SK-N-SH (cell line): ENCODE results near the gene ZG16. TPM values are rescaled to one million over a fixed set of nuclear protein-coding genes. Genes with fewer than 3 reads are reported as not detected.
"Not testable (repeated sequence)": the region's sequence is repeated elsewhere in the genome, so short reads cannot be mapped to it uniquely, and the experiment has no call there.

Experiments
- CTCF ChIA-PET: fragments of 300-600, 350-600 bp; formaldehyde crosslinking; extraction: SDS; loops from one replicate; lab custom pipeline; 2021; lab: Yijun Ruan, JAX
- POLR2A ChIA-PET: fragments of 350-600 bp; sonication (Branson Sonifier 250); formaldehyde crosslinking; extraction: SDS; loops from one replicate; lab custom pipeline; 2020; ENCODE audit warnings: antibody characterized with exemption, inconsistent platforms; lab: Yijun Ruan, JAX
- DNase-seq: peaks from one replicate; pipeline ENCODE4 v3.0.0; 2012
- H2AFZ ChIP-seq: fragments of 200-600 bp; sonication (generic); 2 replicates; pipeline ENCODE4 v1.8.1; 2016; ENCODE audit warnings: antibody characterized with exemption, mild to moderate bottlenecking, low read depth
- H3F3A ChIP-seq: fragments of 200-600 bp; sonication (generic); replicated peaks from 2 replicates; pipeline ENCODE3; 2016; ENCODE audit warnings: antibody characterized with exemption, mild to moderate bottlenecking; ENCODE audit not compliant: insufficient read depth
- H3K27ac ChIP-seq, 2 experiments: fragments of 200-500 bp in 1 of 2; fragments of 200-600 bp in 1 of 2; sonication (Bioruptor generic) in 1 of 2; sonication (generic), shearing (Covaris generic) in 1 of 2; 2 replicates each; pipeline versions ENCODE4 v1.5.1 to v1.6.1; 2014 to 2016; ENCODE audit warnings: low read depth in 2 of 2, inconsistent platforms in 1 of 2, low read length in 1 of 2, mild to moderate bottlenecking in 1 of 2, mixed read lengths in 1 of 2
- H3K27me3 ChIP-seq: fragments of 200-600 bp; sonication (generic), shearing (Covaris generic); 2 replicates; pipeline ENCODE4 v1.6.1; 2016; ENCODE audit warnings: mixed run types; ENCODE audit not compliant: insufficient read depth
- H3K36me3 ChIP-seq, 2 experiments: fragments of 200-500 bp in 1 of 2; fragments of 200-600 bp in 1 of 2; sonication (Bioruptor generic) in 1 of 2; sonication (generic) in 1 of 2; replicated peaks in 1 of 2; 2 replicates each; pipeline versions ENCODE3 to v1.5.1; 2014 to 2016; ENCODE audit warnings: low read length in 1 of 2, mild to moderate bottlenecking in 1 of 2; ENCODE audit not compliant: insufficient read depth in 2 of 2, control insufficient read depth in 1 of 2
- H3K4me1 ChIP-seq, 2 experiments: fragments of 200-500 bp in 1 of 2; fragments of 200-600 bp in 1 of 2; sonication (Bioruptor generic) in 1 of 2; sonication (generic), shearing (Covaris generic) in 1 of 2; 2 replicates each; pipeline versions ENCODE4 v1.5.1 to v1.6.1; 2014 to 2016; ENCODE audit warnings: low read depth in 1 of 2, low read length in 1 of 2, mixed run types in 1 of 2; ENCODE audit not compliant: insufficient read depth in 2 of 2, control insufficient read depth in 1 of 2
- H3K4me2 ChIP-seq: fragments of 200-600 bp; sonication (generic), shearing (Covaris generic); 2 replicates; pipeline ENCODE4 v1.6.1; 2017; ENCODE audit warnings: mixed run types
- H3K4me3 ChIP-seq, 2 experiments: fragments of 200-500 bp in 1 of 2; fragments of 200-600 bp in 1 of 2; sonication (Bioruptor generic) in 1 of 2; sonication (generic), shearing (Covaris generic) in 1 of 2; 2 replicates each; pipeline versions ENCODE4 v1.5.1 to v1.8.1; 2014 to 2016; ENCODE audit warnings: low read depth in 2 of 2, inconsistent platforms in 1 of 2, low read length in 1 of 2, mild to moderate bottlenecking in 1 of 2, mixed read lengths in 1 of 2, moderate library complexity in 1 of 2
- H3K79me2 ChIP-seq: fragments of 200-600 bp; sonication (generic); 2 replicates; pipeline ENCODE4 v1.8.1; 2017; ENCODE audit warnings: mild to moderate bottlenecking; ENCODE audit not compliant: insufficient read depth
- H3K9ac ChIP-seq: fragments of 200-600 bp; sonication (generic); 2 replicates; pipeline ENCODE4 v1.6.1; 2017; ENCODE audit warnings: mixed run types
- H3K9me2 ChIP-seq: fragments of 200-600 bp; sonication (generic); 2 replicates; pipeline ENCODE4 v1.6.1; 2017; ENCODE audit warnings: mixed run types
- H3K9me3 ChIP-seq: fragments of 200-600 bp; sonication (generic); 2 replicates; pipeline ENCODE4 v1.6.1; 2017; ENCODE audit warnings: mixed run types, mild to moderate bottlenecking, moderate library complexity
- H4K20me1 ChIP-seq: fragments of 200-600 bp; sonication (generic); 2 replicates; pipeline ENCODE4 v1.6.1; 2017; ENCODE audit warnings: mild to moderate bottlenecking, mixed run types; ENCODE audit not compliant: insufficient read depth
- CHD2 ChIP-seq: fragments of 150-350 bp; IDR thresholded peaks from 2 replicates; pipeline ENCODE4 v1.6.1; 2018; ENCODE audit warnings: low read length; ENCODE audit not compliant: partially characterized antibody
- CTCF ChIP-seq: fragments of 200-600 bp; sonication (generic); IDR thresholded peaks from 2 replicates; pipeline ENCODE4 v1.6.1; 2017; ENCODE audit warnings: antibody characterized with exemption, mild to moderate bottlenecking, moderate library complexity
- ELF1 ChIP-seq: IDR thresholded peaks from 2 replicates; pipeline ENCODE4 v1.4.0; 2012
- EP300 ChIP-seq, 2 experiments: IDR thresholded peaks; 2 replicates each; pipeline versions ENCODE4 v1.4.0 to v1.6.1; 2012; ENCODE audit warnings: borderline replicate concordance in 1 of 2, low read depth in 1 of 2, low read length in 1 of 2
- EZH2phosphoT487 ChIP-seq: fragments of 200-600 bp; sonication (generic); IDR thresholded peaks from 2 replicates; pipeline ENCODE4 v1.6.1; 2017; ENCODE audit warnings: low read depth, mixed run types, mild to moderate bottlenecking, antibody characterized with exemption, moderate library complexity, borderline replicate concordance
- GATA2 ChIP-seq: sonication (generic); formaldehyde crosslinking; IDR thresholded peaks from 2 replicates; pipeline ENCODE4 v1.5.0; 2020; ENCODE audit warnings: mild to moderate bottlenecking, missing genetic modification reagents
- JUND ChIP-seq: IDR thresholded peaks from 2 replicates; pipeline ENCODE4 v1.4.0; 2012
- MXI1 ChIP-seq: IDR thresholded peaks from 2 replicates; pipeline ENCODE4 v1.6.1; 2012; ENCODE audit warnings: mild to moderate bottlenecking, low read depth, low read length, improper control_type of control experiment
- NFIC ChIP-seq: IDR thresholded peaks from 2 replicates; pipeline ENCODE4 v1.4.0; 2012; ENCODE audit warnings: borderline replicate concordance
- REST ChIP-seq: IDR thresholded peaks from 2 replicates; pipeline ENCODE4 v1.6.1; 2012; ENCODE audit warnings: mild to moderate bottlenecking, low read depth, low read length, moderate library complexity
- RFX5 ChIP-seq: IDR thresholded peaks from 2 replicates; pipeline ENCODE4 v1.6.1; 2012; ENCODE audit warnings: mild to moderate bottlenecking, improper control_type of control experiment, low read length
- SIN3A ChIP-seq: IDR thresholded peaks from 2 replicates; pipeline ENCODE4 v1.6.1; 2012; ENCODE audit warnings: low read depth, mild to moderate bottlenecking, low read length, moderate library complexity, borderline replicate concordance
- SMC3 ChIP-seq: IDR thresholded peaks from 2 replicates; pipeline ENCODE4 v1.6.1; 2012; ENCODE audit warnings: low read depth, low read length, improper control_type of control experiment
- TCF12 ChIP-seq: IDR thresholded peaks from 2 replicates; pipeline ENCODE4 v1.4.0; 2012
- YY1 ChIP-seq: IDR thresholded peaks from 2 replicates; pipeline ENCODE4 v1.4.0; 2012; ENCODE audit warnings: low read depth, mild to moderate bottlenecking
- ZBTB33 ChIP-seq: IDR thresholded peaks from 2 replicates; pipeline ENCODE4 v1.4.0; 2012; ENCODE audit warnings: low read depth, borderline replicate concordance
- WGBS: methylation state at CpG from one replicate; pipeline ENCODE4 v1.1.6; 2017; ENCODE audit warnings: low lambda C conversion rate; 5-methylcytosine and 5-hydroxymethylcytosine counted together
- polyA plus RNA-seq, 3 experiments: library from polyadenylated mRNA; depleted of rRNA; stranded (reverse); fragments of >200 nt; gene quantifications; 2 replicates each; pipeline ENCODE4 v1.2.3, GENCODE V29; 2012

ZG16 gene
- polyA plus RNA-seq, 1 of the 3 experiments (the other 2 are of a cell fraction) = not detected

- Histone ChIP-seq H3K9me3 (no peaks in the 10 kb centered on the region), H3K27ac (no peak overlapping the region), H4K20me1 (no peaks in the 10 kb centered on the region), H3K4me3 (no peak overlapping the region), H3K36me3 (no peaks in the 10 kb centered on the region), H3F3A (no peaks in the 10 kb centered on the region), H2AFZ (no peak overlapping the region), H3K9ac (no peak overlapping the region), H3K4me2 (no peak overlapping the region), H3K4me1 (no peaks in the 10 kb centered on the region), H3K79me2 (no peaks in the 10 kb centered on the region), H3K9me2 (no peaks in the 10 kb centered on the region), H3K27me3 (no peaks in the 10 kb centered on the region)
- no peak for TF ChIP-seq CHD2
- TF ChIP-seq RFX5 = no peak
- no peak for TF ChIP-seq ELF1
- TF ChIP-seq SMC3 = no peak
- no peak for TF ChIP-seq TCF12
- no peak for TF ChIP-seq SIN3A
- no peak for TF ChIP-seq EZH2phosphoT487
- TF ChIP-seq EP300 (IDR thresholded peaks at IDR 0.05; ENCODE audit: borderline replicate concordance in 1 of 2, low read depth in 1 of 2, low read length in 1 of 2) = no peak
- TF ChIP-seq JUND = no peak
- no peak for TF ChIP-seq MXI1
- no peak for TF ChIP-seq GATA2 (CRISPR knock-in tag)
- no peak for TF ChIP-seq CTCF
- no peak for TF ChIP-seq ZBTB33
- TF ChIP-seq YY1 = no peak
- TF ChIP-seq REST = no peak
- TF ChIP-seq NFIC = no peak
- ChIA-PET CTCF (no interaction called here), POLR2A (no interaction called here)
- 74% methylated on average over 9 of the region's 9 CpGs for WGBS
- no peak for DNase-seq
Observed at GRCh38 chr16:29760567-29761279, 17.3 kb upstream of the ZG16 start.

GRCh38 chr16:29761280-29761651 lies 16.8 kb upstream of the ZG16 start:
- H3K27ac ChIP-seq, H3K9me3 ChIP-seq, H2AFZ ChIP-seq, H3K9ac ChIP-seq, H3K79me2 ChIP-seq, H3K4me3 ChIP-seq, H3F3A ChIP-seq, H3K4me2 ChIP-seq, H3K4me1 ChIP-seq, POLR2A ChIA-PET, H3K36me3 ChIP-seq, H4K20me1 ChIP-seq, H3K27me3 ChIP-seq, H3K9me2 ChIP-seq, CTCF ChIA-PET, DNase-seq: not testable (repeated sequence)
- WGBS = 66% methylated on average over 8 of the region's 8 CpGs
